Hepatocyte (in vitro differentiated cells): ENCODE results near the gene NPTX1.

Experiments
- EZH2 ChIP-seq: fragments of 200-600 bp; sonication (generic); IDR thresholded peaks from 2 replicates; pipeline ENCODE4 v1.6.1; 2016; ENCODE audit warnings: antibody characterized with exemption, mild to moderate bottlenecking, borderline replicate concordance
- EZH2phosphoT487 ChIP-seq: fragments of 200-600 bp; sonication (generic); IDR thresholded peaks from one replicate; pipeline ENCODE4 v1.6.1; 2018; ENCODE audit warnings: antibody characterized with exemption, mild to moderate bottlenecking, low read depth, moderate library complexity; ENCODE audit not compliant: unreplicated experiment, severe bottlenecking
- TF ChIP-seq, protein P1 (sequence below): fragments of 200-600 bp; sonication (generic); IDR thresholded peaks from 2 replicates; pipeline ENCODE4 v1.5.1; 2016; ENCODE audit warnings: antibody characterized with exemption, mild to moderate bottlenecking; ENCODE audit not compliant: poor library complexity

- TF ChIP-seq, protein P1, sequence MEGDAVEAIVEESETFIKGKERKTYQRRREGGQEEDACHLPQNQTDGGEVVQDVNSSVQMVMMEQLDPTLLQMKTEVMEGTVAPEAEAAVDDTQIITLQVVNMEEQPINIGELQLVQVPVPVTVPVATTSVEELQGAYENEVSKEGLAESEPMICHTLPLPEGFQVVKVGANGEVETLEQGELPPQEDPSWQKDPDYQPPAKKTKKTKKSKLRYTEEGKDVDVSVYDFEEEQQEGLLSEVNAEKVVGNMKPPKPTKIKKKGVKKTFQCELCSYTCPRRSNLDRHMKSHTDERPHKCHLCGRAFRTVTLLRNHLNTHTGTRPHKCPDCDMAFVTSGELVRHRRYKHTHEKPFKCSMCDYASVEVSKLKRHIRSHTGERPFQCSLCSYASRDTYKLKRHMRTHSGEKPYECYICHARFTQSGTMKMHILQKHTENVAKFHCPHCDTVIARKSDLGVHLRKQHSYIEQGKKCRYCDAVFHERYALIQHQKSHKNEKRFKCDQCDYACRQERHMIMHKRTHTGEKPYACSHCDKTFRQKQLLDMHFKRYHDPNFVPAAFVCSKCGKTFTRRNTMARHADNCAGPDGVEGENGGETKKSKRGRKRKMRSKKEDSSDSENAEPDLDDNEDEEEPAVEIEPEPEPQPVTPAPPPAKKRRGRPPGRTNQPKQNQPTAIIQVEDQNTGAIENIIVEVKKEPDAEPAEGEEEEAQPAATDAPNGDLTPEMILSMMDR, result no peak
- no peak for TF ChIP-seq EZH2
- no peak for TF ChIP-seq EZH2phosphoT487
Observed at GRCh38 chr17:80499560-80499959, 23.2 kb upstream of the NPTX1 start.
